AG10803 (cell line): ENCODE data around the gene SHC4.

Experiments
- DNase-seq: peaks from one replicate; pipeline ENCODE4 v3.0.0; 2010; ENCODE audit warnings: low read depth
- H3K4me3 ChIP-seq: 2 replicates; pipeline ENCODE4 v1.5.1; 2011; ENCODE audit warnings: mild to moderate bottlenecking, low read length, control low read depth
- TF ChIP-seq, protein P1 (sequence below): conservative IDR thresholded peaks from 2 replicates; pipeline ENCODE4 v1.5.1; 2011; ENCODE audit warnings: mild to moderate bottlenecking, low read length, control low read depth, inconsistent platforms

The SHC4 gene

DNA sequence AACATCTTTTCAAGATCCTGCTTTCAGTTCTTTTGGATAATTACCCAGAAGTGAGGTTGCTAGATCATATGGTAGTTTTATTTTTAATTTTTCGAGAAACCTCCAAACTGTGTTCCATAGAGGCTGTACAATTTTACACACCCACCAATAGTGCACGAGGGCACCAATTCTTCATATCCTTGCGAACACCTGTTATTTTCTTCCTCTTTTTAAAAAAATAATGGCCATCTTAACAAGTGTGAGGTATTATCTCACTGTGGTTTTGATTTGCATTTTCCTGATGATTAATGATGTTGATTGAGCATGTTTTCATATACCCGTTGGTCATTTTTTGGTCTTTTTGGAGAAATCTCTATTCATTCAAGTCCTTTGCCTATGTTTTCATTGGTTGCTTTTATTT, 135.2 kb downstream of the SHC4 start:
- H3K4me3 ChIP-seq = no peak overlapping the region
- no peak for DNase-seq
- TF ChIP-seq, protein P1, sequence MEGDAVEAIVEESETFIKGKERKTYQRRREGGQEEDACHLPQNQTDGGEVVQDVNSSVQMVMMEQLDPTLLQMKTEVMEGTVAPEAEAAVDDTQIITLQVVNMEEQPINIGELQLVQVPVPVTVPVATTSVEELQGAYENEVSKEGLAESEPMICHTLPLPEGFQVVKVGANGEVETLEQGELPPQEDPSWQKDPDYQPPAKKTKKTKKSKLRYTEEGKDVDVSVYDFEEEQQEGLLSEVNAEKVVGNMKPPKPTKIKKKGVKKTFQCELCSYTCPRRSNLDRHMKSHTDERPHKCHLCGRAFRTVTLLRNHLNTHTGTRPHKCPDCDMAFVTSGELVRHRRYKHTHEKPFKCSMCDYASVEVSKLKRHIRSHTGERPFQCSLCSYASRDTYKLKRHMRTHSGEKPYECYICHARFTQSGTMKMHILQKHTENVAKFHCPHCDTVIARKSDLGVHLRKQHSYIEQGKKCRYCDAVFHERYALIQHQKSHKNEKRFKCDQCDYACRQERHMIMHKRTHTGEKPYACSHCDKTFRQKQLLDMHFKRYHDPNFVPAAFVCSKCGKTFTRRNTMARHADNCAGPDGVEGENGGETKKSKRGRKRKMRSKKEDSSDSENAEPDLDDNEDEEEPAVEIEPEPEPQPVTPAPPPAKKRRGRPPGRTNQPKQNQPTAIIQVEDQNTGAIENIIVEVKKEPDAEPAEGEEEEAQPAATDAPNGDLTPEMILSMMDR = no peak

DNA sequence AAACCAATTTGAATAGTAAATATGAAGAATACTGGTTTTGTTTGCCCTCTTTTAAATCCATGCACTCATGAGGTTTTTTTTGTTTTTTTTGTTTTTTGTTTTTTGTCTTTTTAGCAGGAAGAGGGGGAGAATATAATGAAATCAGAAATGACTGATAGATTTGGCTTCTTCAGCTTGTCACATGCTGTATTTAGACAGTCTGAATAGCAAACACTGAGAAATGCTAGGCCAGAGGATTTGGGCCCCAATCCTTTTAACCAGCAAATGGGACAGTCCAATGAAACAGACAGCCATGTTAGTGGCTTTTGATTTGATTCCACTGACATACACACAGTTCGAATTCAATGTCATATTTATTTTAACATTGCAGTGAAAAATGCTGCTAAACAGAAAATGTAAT, 138.6 kb downstream of the SHC4 start:
- no peak overlapping the region for H3K4me3 ChIP-seq
- no peak for DNase-seq
- TF ChIP-seq, protein P1 = no peak

DNA sequence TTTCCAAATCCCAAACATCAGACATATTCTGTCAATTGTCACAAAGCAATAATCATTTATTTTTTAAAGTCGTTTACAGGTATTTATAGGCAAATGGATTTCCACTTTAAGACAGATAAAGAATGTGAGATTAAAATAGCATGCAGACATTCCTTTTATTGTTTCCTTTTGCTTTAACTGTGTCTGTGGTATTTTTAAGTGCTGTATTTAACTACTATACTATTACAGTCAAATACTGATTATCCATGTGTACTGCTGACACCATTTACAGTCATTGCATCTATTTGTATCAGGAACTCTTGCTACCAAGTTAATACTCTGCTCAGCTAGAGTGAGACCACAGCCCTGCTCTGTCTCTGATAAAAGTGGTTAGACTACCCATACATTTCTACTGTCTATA, 140.0 kb downstream of the SHC4 start:
- no peak for DNase-seq
- H3K4me3 ChIP-seq = no peak overlapping the region
- TF ChIP-seq, protein P1 = no peak

DNA sequence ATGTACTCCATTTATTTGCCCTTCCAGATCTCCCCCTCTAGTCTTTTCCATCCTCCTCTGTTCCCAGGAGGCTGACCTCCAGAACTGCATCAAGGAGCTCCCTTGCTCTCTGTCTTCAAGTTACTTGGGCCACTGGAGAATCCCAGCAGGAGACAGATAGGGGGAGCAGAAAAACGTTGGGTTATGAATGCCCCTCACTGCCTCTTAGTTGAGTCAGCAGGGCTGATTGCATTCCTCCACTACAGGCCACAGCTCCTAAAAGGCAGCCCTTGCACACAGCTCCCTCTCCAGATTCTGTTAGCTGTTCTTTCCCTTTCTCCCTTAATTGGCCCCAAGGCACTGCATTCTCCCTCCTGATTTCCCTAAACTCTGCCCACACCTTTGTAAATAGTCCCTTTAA, 140.5 kb downstream of the SHC4 start:
- no peak overlapping the region for H3K4me3 ChIP-seq
- TF ChIP-seq, protein P1 = peak; percentile 30
- DNase-seq = peak; percentile 53

DNA sequence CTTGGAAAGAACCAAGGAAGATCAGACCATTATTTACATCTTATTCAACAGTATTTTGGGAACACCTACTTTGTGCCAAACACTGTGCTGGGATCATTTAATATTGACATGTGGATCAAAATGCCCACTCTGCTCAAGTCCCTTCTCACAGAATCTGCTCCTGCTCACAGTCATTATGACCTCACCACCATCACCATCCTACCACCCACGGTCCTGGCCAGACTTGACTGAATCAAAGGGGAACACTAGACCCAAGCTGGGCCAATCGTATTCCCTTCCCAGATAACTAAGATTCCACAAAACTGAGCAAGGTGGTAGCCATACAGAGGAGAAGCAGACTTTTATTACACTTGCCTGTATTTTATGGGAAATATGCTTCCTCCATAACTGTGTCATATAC, 149.4 kb downstream of the SHC4 start:
- TF ChIP-seq, protein P1 = no peak
- no peak overlapping the region for H3K4me3 ChIP-seq
- no peak for DNase-seq

DNA sequence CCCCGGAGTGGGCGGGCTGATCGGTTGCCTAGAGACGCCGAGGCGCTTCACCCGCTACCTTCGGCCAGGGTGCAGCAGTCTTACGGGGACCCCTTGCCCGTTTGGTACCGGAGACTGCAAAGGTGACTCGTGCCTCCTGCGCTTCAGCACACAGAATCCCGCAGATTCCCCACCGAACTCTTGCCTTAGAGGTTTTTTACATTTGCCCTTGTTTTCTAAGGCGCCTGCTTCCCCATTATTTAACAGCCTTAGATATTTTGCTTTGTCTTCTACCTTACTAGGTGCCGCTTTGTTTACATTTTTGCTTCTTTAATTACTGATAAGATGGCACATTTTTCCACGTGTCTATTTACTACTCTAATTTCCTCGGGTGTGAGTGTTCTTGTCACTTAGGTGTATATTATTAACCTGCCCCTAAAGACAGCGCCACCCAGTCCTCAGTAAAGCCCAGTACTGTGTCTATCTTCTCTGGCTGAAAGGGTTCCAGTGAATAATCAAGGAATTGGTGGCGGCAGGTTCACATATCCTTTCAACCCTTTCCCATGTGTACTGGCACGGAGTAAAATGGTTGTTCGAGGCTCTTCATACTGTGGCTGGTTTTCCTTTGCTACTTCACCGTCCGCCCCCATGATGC, 152.3 kb downstream of the SHC4 start:
- TF ChIP-seq, protein P1 = 0 out of 2 replicates have a peak, but pooled peaks have one; percentile 11
- peak overlapping the region; percentile 89 for H3K4me3 ChIP-seq
- DNase-seq = no peak
